Naive B cell (primary cell): ENCODE measurements around the gene PRDM5. TPM values are rescaled to one million over a fixed set of nuclear protein-coding genes. Genes with fewer than 3 reads are reported as not detected.

Experiments used
- ATAC-seq, 2 donors: fragments of 150-1000 bp; cut with Tn5 transposase; 2 replicates each; pipeline ENCODE4 v1.10.0; 2021; ENCODE audit warnings: low read depth in 2 of 2, mild to moderate bottlenecking in 2 of 2, moderate library complexity in 2 of 2
- DNase-seq: peaks from one replicate; pipeline ENCODE4 v3.0.0; 2022
- H3K27ac Mint-ChIP-seq, 6 donors: one replicate each; pipeline ENCODE4 v1.8.0; 2020 to 2022; ENCODE audit warnings: mild to moderate bottlenecking in 6 of 6, mixed read lengths in 6 of 6, moderate library complexity in 5 of 6, inconsistent platforms in 2 of 6
- H3K27me3 Mint-ChIP-seq, 3 donors: one replicate each; pipeline ENCODE4 v1.8.0; 2021 to 2022; ENCODE audit warnings: mixed read lengths in 3 of 3, mild to moderate bottlenecking in 1 of 3
- H3K36me3 Mint-ChIP-seq, 2 donors: one replicate each; pipeline ENCODE4 v1.8.0; 2020 to 2022; ENCODE audit warnings: mixed read lengths in 2 of 2, inconsistent platforms in 1 of 2, mild to moderate bottlenecking in 1 of 2
- H3K4me1 Mint-ChIP-seq, 3 donors: one replicate each; pipeline ENCODE4 v1.8.0; 2020 to 2022; ENCODE audit warnings: mixed read lengths in 3 of 3, inconsistent platforms in 1 of 3, mild to moderate bottlenecking in 1 of 3, moderate library complexity in 1 of 3
- H3K4me3 Mint-ChIP-seq, 8 donors: one replicate each; pipeline ENCODE4 v1.8.0; 2020 to 2022; ENCODE audit warnings: mild to moderate bottlenecking in 8 of 8, mixed read lengths in 8 of 8, moderate library complexity in 8 of 8, inconsistent platforms in 2 of 8
- H3K9me3 Mint-ChIP-seq, 7 donors: one replicate each; pipeline ENCODE4 v1.8.0; 2020 to 2022; ENCODE audit warnings: mixed read lengths in 7 of 7, mild to moderate bottlenecking in 5 of 7, inconsistent platforms in 2 of 7, moderate library complexity in 1 of 7
- polyA plus RNA-seq, 6 donors: library from polyadenylated mRNA; unstranded; fragments of 300-500 nt; fragmentation: Illumina TruSeq; gene quantifications; one replicate each; pipeline ENCODE4 v1.2.3, GENCODE V29; 2021; ENCODE audit warnings: low read depth in 6 of 6

Gene PRDM5
- not detected for polyA plus RNA-seq

- Mint-ChIP-seq H3K9me3 (peaks cover 0 to 12% (median 3%) of the 10 kb centered on the region in 7 donors), H3K36me3 (peaks cover 0 to 8% of the 10 kb centered on the region in 2 donors), H3K27me3 (peaks cover 31 to 37% (median 35%) of the 10 kb centered on the region in 3 donors), H3K27ac (no peak within 1 kb of the TSS), H3K4me1 (peaks cover 5 to 7% (median 6%) of the 10 kb centered on the region in 3 donors), H3K4me3 (peak within 1 kb of the TSS in 7 of 8 donors; percentile 7 to 82 (median 57))
- DNase-seq, result no peak
- no peak for ATAC-seq
Measured at GRCh38 chr4:120922381-120923206, at the start of gene PRDM5. Gene PRDM5 (minus strand): TSS chr4:120922726. CDS start chr4:120922608, 118 bp downstream.

- Mint-ChIP-seq H3K9me3 (peaks cover 0 to 8% (median 2%) of the 10 kb centered on the region in 7 donors), H3K36me3 (no peaks in the 10 kb centered on the region), H3K27ac (no peak overlapping the region), H3K4me1 (no peaks in the 10 kb centered on the region), H3K27me3 (peaks cover 0 to 5% (median 0%) of the 10 kb centered on the region in 3 donors), H3K4me3 (no peak overlapping the region)
- ATAC-seq (no peak), DNase-seq (no peak)
Measured at GRCh38 chr4:120971884-120972283, 49.4 kb upstream of the PRDM5 start.

GRCh38 chr4:120965938-120966337 is 43.4 kb upstream of the PRDM5 start:
- no peak for DNase-seq
- H3K36me3 Mint-ChIP-seq, result no peaks in the 10 kb centered on the region
- H3K4me3 Mint-ChIP-seq, result no peak overlapping the region
- no peak for ATAC-seq
- H3K27me3 Mint-ChIP-seq, result peaks cover 0 to 5% (median 0%) of the 10 kb centered on the region in 3 donors
- H3K27ac Mint-ChIP-seq, result no peak overlapping the region
- H3K9me3 Mint-ChIP-seq, result peaks cover 0 to 9% (median 3%) of the 10 kb centered on the region in 7 donors
- H3K4me1 Mint-ChIP-seq, result no peaks in the 10 kb centered on the region

GRCh38 chr4:120964596-120964995 is 42.1 kb upstream of the PRDM5 start:
- ATAC-seq (no peak), DNase-seq (no peak)
- Mint-ChIP-seq H3K36me3 (no peaks in the 10 kb centered on the region), H3K9me3 (peaks cover 0 to 9% (median 3%) of the 10 kb centered on the region in 7 donors), H3K27me3 (peaks cover 0 to 5% (median 0%) of the 10 kb centered on the region in 3 donors), H3K27ac (no peak overlapping the region), H3K4me3 (no peak overlapping the region), H3K4me1 (no peaks in the 10 kb centered on the region)

- Mint-ChIP-seq H3K27ac (no peak overlapping the region), H3K36me3 (no peaks in the 10 kb centered on the region), H3K4me1 (no peaks in the 10 kb centered on the region), H3K4me3 (no peak overlapping the region), H3K27me3 (peaks cover 0 to 5% (median 0%) of the 10 kb centered on the region in 3 donors), H3K9me3 (peaks cover 0 to 8% (median 0%) of the 10 kb centered on the region in 7 donors)
- ATAC-seq, result no peak
- DNase-seq, result no peak
Measured at GRCh38 chr4:120963449-120963848, 40.9 kb upstream of the PRDM5 start.

GRCh38 chr4:120960656-120961267 is 38.2 kb upstream of the PRDM5 start:
- H3K36me3 Mint-ChIP-seq, result no peaks in the 10 kb centered on the region
- H3K9me3 Mint-ChIP-seq, result peaks cover 0 to 12% (median 0%) of the 10 kb centered on the region in 7 donors
- no peak for ATAC-seq

GRCh38 chr4:120948382-120948781 is 25.9 kb upstream of the PRDM5 start:
- no peak overlapping the region for H3K27ac Mint-ChIP-seq
- no peak for ATAC-seq
- no peak for DNase-seq
- no peaks in the 10 kb centered on the region for H3K4me1 Mint-ChIP-seq
- H3K4me3 Mint-ChIP-seq, result no peak overlapping the region
- H3K27me3 Mint-ChIP-seq, result peaks cover 0 to 4% (median 0%) of the 10 kb centered on the region in 3 donors
- H3K36me3 Mint-ChIP-seq, result no peaks in the 10 kb centered on the region
- H3K9me3 Mint-ChIP-seq, result peaks cover 19 to 45% (median 31%) of the 10 kb centered on the region in 7 donors

More at GRCh38 chr4:120960656-120961267, 38.2 kb upstream of the PRDM5 start:
- no peaks in the 10 kb centered on the region for H3K4me1 Mint-ChIP-seq
- no peak overlapping the region for H3K4me3 Mint-ChIP-seq
- no peak overlapping the region for H3K27ac Mint-ChIP-seq
- no peaks in the 10 kb centered on the region for H3K27me3 Mint-ChIP-seq
- no peak for DNase-seq

- Mint-ChIP-seq H3K4me3 (no peak overlapping the region), H3K4me1 (no peaks in the 10 kb centered on the region), H3K27me3 (no peaks in the 10 kb centered on the region), H3K36me3 (no peaks in the 10 kb centered on the region), H3K9me3 (peaks cover 11 to 21% (median 14%) of the 10 kb centered on the region in 7 donors), H3K27ac (no peak overlapping the region)
- no peak for ATAC-seq
- DNase-seq, result no peak
Measured at GRCh38 chr4:120942776-120943175, 20.2 kb upstream of the PRDM5 start.

GRCh38 chr4:120940547-120940946 is 18.0 kb upstream of the PRDM5 start:
- H3K4me3 Mint-ChIP-seq, result no peak overlapping the region
- no peak overlapping the region for H3K27ac Mint-ChIP-seq
- DNase-seq, result no peak

GRCh38 chr4:120939693-120940092 is 17.2 kb upstream of the PRDM5 start:
- Mint-ChIP-seq H3K36me3 (no peaks in the 10 kb centered on the region), H3K27me3 (peaks cover 0 to 6% (median 0%) of the 10 kb centered on the region in 3 donors), H3K9me3 (peaks cover 2 to 17% (median 5%) of the 10 kb centered on the region in 7 donors), H3K27ac (no peak overlapping the region), H3K4me3 (no peak overlapping the region), H3K4me1 (no peaks in the 10 kb centered on the region)
- no peak for ATAC-seq
- DNase-seq, result no peak

More at GRCh38 chr4:120940547-120940946, 18.0 kb upstream of the PRDM5 start:
- Mint-ChIP-seq H3K4me1 (no peaks in the 10 kb centered on the region), H3K27me3 (peaks cover 0 to 6% (median 0%) of the 10 kb centered on the region in 3 donors), H3K36me3 (no peaks in the 10 kb centered on the region), H3K9me3 (peaks cover 2 to 17% (median 9%) of the 10 kb centered on the region in 7 donors)
- no peak for ATAC-seq

GRCh38 chr4:120929847-120930246 is 7.3 kb upstream of the PRDM5 start:
- DNase-seq, result no peak
- Mint-ChIP-seq H3K36me3 (no peaks in the 10 kb centered on the region), H3K4me1 (no peaks in the 10 kb centered on the region), H3K4me3 (no peak overlapping the region), H3K27ac (no peak overlapping the region), H3K27me3 (peaks cover 6 to 15% (median 12%) of the 10 kb centered on the region in 3 donors), H3K9me3 (peaks cover 0 to 6% (median 0%) of the 10 kb centered on the region in 7 donors)
- ATAC-seq, result no peak

- DNase-seq, result no peak
- no peak overlapping the region for H3K27ac Mint-ChIP-seq
Measured at GRCh38 chr4:120927801-120928409, 5.4 kb upstream of the PRDM5 start.

GRCh38 chr4:120926358-120927025 is 4.0 kb upstream of the PRDM5 start:
- Mint-ChIP-seq H3K27me3 (peaks cover 27 to 34% (median 32%) of the 10 kb centered on the region in 3 donors), H3K27ac (peak overlapping the region in 1 of 6 donors; percentile 27)
- no peak for ATAC-seq

More at GRCh38 chr4:120927801-120928409, 5.4 kb upstream of the PRDM5 start:
- peaks cover 0 to 6% (median 0%) of the 10 kb centered on the region in 7 donors for H3K9me3 Mint-ChIP-seq
- H3K27me3 Mint-ChIP-seq, result peaks cover 20 to 27% (median 26%) of the 10 kb centered on the region in 3 donors
- ATAC-seq, result no peak
- H3K36me3 Mint-ChIP-seq, result no peaks in the 10 kb centered on the region
- peaks cover 0 to 2% (median 0%) of the 10 kb centered on the region in 3 donors for H3K4me1 Mint-ChIP-seq
- H3K4me3 Mint-ChIP-seq, result no peak overlapping the region

More at GRCh38 chr4:120926358-120927025, 4.0 kb upstream of the PRDM5 start:
- no peak for DNase-seq
- peaks cover 5 to 7% (median 5%) of the 10 kb centered on the region in 3 donors for H3K4me1 Mint-ChIP-seq
- peaks cover 0 to 11% (median 2%) of the 10 kb centered on the region in 7 donors for H3K9me3 Mint-ChIP-seq
- H3K4me3 Mint-ChIP-seq, result no peak overlapping the region
- peaks cover 0 to 5% of the 10 kb centered on the region in 2 donors for H3K36me3 Mint-ChIP-seq
